K562 (cell line): ENCODE data around the gene CHST7. TPM values are rescaled to one million over a fixed set of nuclear protein-coding genes. Genes with fewer than 3 reads are reported as not detected.

Source experiments
- ATAC-seq: fragments of 200-7000 bp; cut with Tn5 transposase; 3 replicates; pipeline ENCODE4 v1.9.1; 2020; ENCODE audit warnings: moderate library complexity
- BruUV-seq: library from RNA; stranded (reverse); fragments of 400-500 nt; replicated peaks from 2 replicates; lab custom pipeline; 2021; lab: Mats Ljungman, UMichigan
- CTCF ChIA-PET: fragments of 300-600 bp; formaldehyde crosslinking; extraction: SDS; loops from one replicate; lab custom pipeline; 2021; ENCODE audit warnings: low intra/inter-chr PET ratio; lab: Yijun Ruan, JAX
- POLR2A ChIA-PET: fragments of 300-600, 350-650 bp; sonication (Branson Sonifier 250); formaldehyde crosslinking; extraction: SDS; loops from one replicate; lab custom pipeline; 2021; ENCODE audit warnings: antibody characterized with exemption, inconsistent platforms; lab: Yijun Ruan, JAX
- DNase-seq, 4 experiments: peaks; one replicate each; pipeline versions ENCODE4 v3.0.0 to v3.0.0-alpha.2; 2011 to 2018; ENCODE audit warnings: low spot score in 3 of 4, mixed read lengths in 3 of 4; ENCODE audit errors: extremely low read depth in 1 of 4
- FAIRE-seq: peaks from 2 replicates; lab custom pipeline; 2011; peaks lifted over from hg19 to GRCh38; lab: Jason Lieb, UNC
- H2AFZ ChIP-seq: 2 replicates; pipeline ENCODE4 v1.6.0; 2011; ENCODE audit warnings: low read depth, low read length, control low read depth, inconsistent platforms
- H3K27ac ChIP-seq: fragments of 200-600 bp; 3 replicates; pipeline ENCODE4 v1.8.0; 2011; ENCODE audit warnings: low read depth, mild to moderate bottlenecking, control low read depth, inconsistent platforms, low read length, moderate library complexity, mixed read lengths; ENCODE audit errors: extremely low read depth
- H3K27me3 ChIP-seq, 2 experiments: fragments of 300-600 bp in 1 of 2; 2 replicates in 1 of 2; 3 replicates in 1 of 2; pipeline versions ENCODE4 v1.6.0 to v1.8.0; 2011; ENCODE audit warnings: inconsistent platforms in 2 of 2, low read length in 2 of 2, mild to moderate bottlenecking in 1 of 2, mixed read lengths in 1 of 2, moderate library complexity in 1 of 2; ENCODE audit not compliant: control insufficient read depth in 2 of 2, insufficient read depth in 2 of 2
- H3K36me3 ChIP-seq: fragments of 300-600 bp; 3 replicates; pipeline ENCODE4 v1.8.0; 2011; ENCODE audit warnings: mild to moderate bottlenecking, low read length, inconsistent platforms; ENCODE audit not compliant: control insufficient read depth, insufficient read depth
- H3K4me1 ChIP-seq, 2 experiments: fragments of 200-600 bp in 1 of 2; replicated peaks in 1 of 2; 2 replicates in 1 of 2; 3 replicates in 1 of 2; pipeline versions ENCODE4 v1.5.1 to v1.8.0; 2011; ENCODE audit warnings: inconsistent platforms in 2 of 2, low read length in 2 of 2, mild to moderate bottlenecking in 1 of 2, mixed read lengths in 1 of 2, moderate library complexity in 1 of 2; ENCODE audit not compliant: control insufficient read depth in 2 of 2, insufficient read depth in 2 of 2
- H3K4me2 ChIP-seq: 2 replicates; pipeline ENCODE4 v1.6.1; 2011; ENCODE audit warnings: low read length, control low read depth, inconsistent platforms, mixed read lengths; ENCODE audit not compliant: insufficient read depth
- H3K4me3 ChIP-seq: fragments of 200-600 bp; sonication (generic), shearing (Covaris generic); 2 replicates; pipeline ENCODE4 v1.5.1; 2016; ENCODE audit warnings: control low read depth, inconsistent platforms
- H3K79me2 ChIP-seq: fragments of 200-600 bp; 3 replicates; pipeline ENCODE4 v1.8.0; 2011; ENCODE audit warnings: low read length, inconsistent platforms; ENCODE audit not compliant: control insufficient read depth, insufficient read depth
- H3K9ac ChIP-seq, 2 experiments: 2 replicates each; pipeline versions ENCODE4 v1.6.0 to v1.6.1; 2011; ENCODE audit warnings: low read depth in 2 of 2, low read length in 2 of 2, control low read depth in 1 of 2, inconsistent platforms in 1 of 2, mild to moderate bottlenecking in 1 of 2, mixed read lengths in 1 of 2; ENCODE audit not compliant: insufficient read depth in 1 of 2
- H3K9me1 ChIP-seq: one replicate; pipeline ENCODE4 v1.6.0; 2011; ENCODE audit warnings: inconsistent platforms, mild to moderate bottlenecking, low read length, moderate library complexity; ENCODE audit not compliant: control insufficient read depth, insufficient read depth
- H3K9me3 ChIP-seq: replicated peaks from 2 replicates; pipeline ENCODE4 v1.5.1; 2011; ENCODE audit warnings: low read depth, low read length, inconsistent platforms; ENCODE audit not compliant: control insufficient read depth, insufficient read depth
- H4K20me1 ChIP-seq: replicated peaks from 2 replicates; pipeline ENCODE4 v1.6.1; 2011; ENCODE audit warnings: low read length, inconsistent platforms, mixed read lengths; ENCODE audit not compliant: control insufficient read depth, insufficient read depth
- CREB5 ChIP-seq: fragments of 250-450 bp; sonication (Bioruptor Pico); IDR thresholded peaks from 2 replicates; pipeline ENCODE4 v1.5.0; 2020; ENCODE audit warnings: mild to moderate bottlenecking
- ELF2 ChIP-seq: fragments of 250-450 bp; sonication (Bioruptor Pico); IDR thresholded peaks from 2 replicates; pipeline ENCODE4 v1.5.0; 2021; ENCODE audit warnings: mild to moderate bottlenecking
- MTA1 ChIP-seq: fragments of 450-650 bp; IDR thresholded peaks from 2 replicates; pipeline ENCODE4 v1.6.1; 2017; ENCODE audit warnings: borderline replicate concordance
- MXI1 ChIP-seq: IDR thresholded peaks from 2 replicates; pipeline ENCODE4 v1.6.1; 2011; ENCODE audit warnings: low read depth, mild to moderate bottlenecking, improper control_type of control experiment, low read length
- RBM15 ChIP-seq: fragments of 200-400 bp; formaldehyde crosslinking; IDR thresholded peaks from 2 replicates; pipeline ENCODE4 v1.6.1; 2018; ENCODE audit warnings: mild to moderate bottlenecking, low read length, moderate library complexity; ENCODE audit not compliant: insufficient read depth
- SREBF2 ChIP-seq: sonication (generic); formaldehyde crosslinking; IDR thresholded peaks from 2 replicates; pipeline ENCODE4 v1.4.0; 2020; ENCODE audit warnings: mild to moderate bottlenecking, missing genetic modification reagents
- TEAD4 ChIP-seq, 2 experiments: sonication (generic) in 1 of 2; formaldehyde crosslinking in 1 of 2; IDR thresholded peaks; 2 replicates each; pipeline versions ENCODE4 v1.6.1 to v1.8.0; 2012 to 2022; ENCODE audit warnings: borderline replicate concordance in 1 of 2, inconsistent platforms in 1 of 2, low read length in 1 of 2, mild to moderate bottlenecking in 1 of 2, missing genetic modification reagents in 1 of 2
- THAP7 ChIP-seq: fragments of 250-450 bp; sonication (Bioruptor Pico); IDR thresholded peaks from 2 replicates; pipeline ENCODE4 v1.5.0; 2021
- ZFX ChIP-seq: sonication (generic); formaldehyde crosslinking; IDR thresholded peaks from 2 replicates; pipeline ENCODE4 v1.8.0; 2022; ENCODE audit warnings: mild to moderate bottlenecking, missing genetic modification reagents, moderate library complexity
- ZKSCAN1 ChIP-seq: fragments of 150-350 bp; IDR thresholded peaks from 2 replicates; pipeline ENCODE4 v1.6.1; 2016; ENCODE audit warnings: low read depth, low read length
- WGBS: fragments of 100-300 bp; shearing (Covaris generic); methylation state at CpG from one replicate; pipeline ENCODE4 v1.1.6; 2016; ENCODE audit warnings: low coverage, mixed read lengths; ENCODE audit not compliant: insufficient coverage; ENCODE audit errors: missing lambda C conversion rate; 5-methylcytosine and 5-hydroxymethylcytosine counted together
- in situ Hi-C: fragments of 300-500 bp; cut with MboI; formaldehyde crosslinking; loops from 4 replicates; pipeline ENCODE4 v1.15.0; 2018; ENCODE audit warnings: inconsistent platforms, mixed read lengths
- intact Hi-C: fragments of 100-400 bp; cut with micrococcal nuclease; formaldehyde crosslinking; loops from 2 replicates; pipeline ENCODE4 v1.14.2; 2022
- polyA plus RNA-seq, 8 experiments: library from polyadenylated mRNA; depleted of rRNA in 4 of 8; stranded (reverse) in 5 of 8; unstranded in 3 of 8; fragments of >200 nt; fragmentation: Nextera tagmentation in 2 of 8; fragmentation: Illumina TruSeq in 1 of 8; extraction: Ambion mirVana in 2 of 8; extraction: Trizol in 1 of 8; gene quantifications; 2 replicates each; pipeline versions ENCODE4 v1.2.1 to v1.2.3, GENCODE V29; 2011 to 2014; ENCODE audit warnings: inconsistent platforms in 1 of 8, missing spikeins in 1 of 8
- total RNA-seq, 7 experiments: library from RNA; depleted of rRNA in 6 of 7; stranded (reverse); fragments of >200 nt in 6 of 7; fragmentation: Illumina TruSeq in 2 of 7; extraction: Trizol in 2 of 7; gene quantifications; 2 replicates each; pipeline versions ENCODE4 v1.2.1 to v1.2.3, GENCODE V29; 2011 to 2021; ENCODE audit warnings: low replicate concordance in 1 of 7
- TF ChIP-seq, protein P1 (sequence below): fragments of 450-650 bp; conservative IDR thresholded peaks from 2 replicates; pipeline ENCODE4 v1.6.1; 2016; ENCODE audit warnings: missing genetic modification characterization, low read depth, mild to moderate bottlenecking, control low read depth, missing compliant biosample characterization

Gene CHST7
- total and polyA plus RNA-seq, 9 of the 15 experiments (the other 6 are each of a cell fraction or from before 2014, with no cell fraction given): 0.04 to 0.41 (median 0.09) TPM; not detected in 2

GRCh38 chrX:46579250-46579649 lies 5.7 kb downstream of the CHST7 start:
- 0% methylated on average over 1 of the region's 1 CpG for WGBS
- no peaks in the 10 kb centered on the region for H3K27me3 ChIP-seq
- POLR2A ChIA-PET: no interaction called here
- H3K9ac ChIP-seq: no peak overlapping the region
- no peaks in the 10 kb centered on the region for H3K4me1 ChIP-seq
- H4K20me1 ChIP-seq: no peaks in the 10 kb centered on the region
- TF ChIP-seq ELF2: no peak
- no peak for TF ChIP-seq MTA1
- TF ChIP-seq TEAD4 (IDR thresholded peaks at IDR 0.05; ENCODE audit: low read length): no peak
- TF ChIP-seq TEAD4 (CRISPR knock-in tag; IDR thresholded peaks at IDR 0.05; ENCODE audit: borderline replicate concordance): no peak
- no peak for TF ChIP-seq RBM15
- no peak for ATAC-seq
- intact Hi-C loops: no loop called here
- no peak overlapping the region for H3K27ac ChIP-seq
- H3K4me3 ChIP-seq: no peak overlapping the region
- H2AFZ ChIP-seq: no peak overlapping the region
- no TSS peak for BruUV-seq
- H3K9me1 ChIP-seq: no peaks in the 10 kb centered on the region
- H3K4me2 ChIP-seq: no peak overlapping the region
- CTCF ChIA-PET: no interaction called here
- H3K36me3 ChIP-seq: no peaks in the 10 kb centered on the region
- H3K79me2 ChIP-seq: no peaks in the 10 kb centered on the region
- FAIRE-seq: no peak
- no peaks in the 10 kb centered on the region for H3K9me3 ChIP-seq
- in situ Hi-C loops: no loop called here
- DNase-seq: no peak

DNA sequence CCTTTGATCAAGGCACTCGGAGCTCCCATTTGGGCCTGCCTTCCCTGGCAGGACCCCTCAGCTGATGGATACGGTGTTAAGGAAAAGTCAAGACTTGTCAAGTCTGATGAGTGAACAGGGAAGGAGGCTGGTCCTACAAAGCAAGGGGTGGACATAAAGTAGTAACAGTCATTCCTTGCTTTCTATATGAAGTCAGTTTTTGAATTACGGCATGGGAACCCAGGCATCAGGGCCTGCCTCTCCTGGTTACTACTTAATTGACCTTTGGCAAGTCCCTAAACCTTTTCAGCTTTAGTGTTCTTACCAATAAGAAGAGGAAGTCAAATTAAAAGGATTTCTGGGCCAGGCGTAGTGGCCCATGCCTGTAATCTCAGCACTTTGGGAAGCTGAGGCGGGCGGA lies 7.0 kb downstream of the CHST7 start:
- Histone ChIP-seq H3K36me3 (no peaks in the 10 kb centered on the region), H3K9me3 (no peaks in the 10 kb centered on the region), H3K4me2 (no peak overlapping the region), H3K9me1 (no peaks in the 10 kb centered on the region), H2AFZ (no peak overlapping the region), H3K27ac (no peak overlapping the region), H3K4me3 (no peak overlapping the region), H3K27me3 (no peaks in the 10 kb centered on the region), H3K9ac (no peak overlapping the region), H3K4me1 (no peaks in the 10 kb centered on the region), H3K79me2 (no peaks in the 10 kb centered on the region), H4K20me1 (no peaks in the 10 kb centered on the region)
- no peak for ATAC-seq
- no peak for FAIRE-seq
- intact Hi-C loops (no loop called here), in situ Hi-C loops (no loop called here)
- BruUV-seq: no TSS peak
- WGBS: 61% methylated on average over 5 of the region's 6 CpGs
- no peak for DNase-seq
- CTCF ChIA-PET: no interaction called here
- POLR2A ChIA-PET: no interaction called here
- TF ChIP-seq ZFX (CRISPR knock-in tag): no peak
- no peak for TF ChIP-seq THAP7 (CRISPR knock-in tag)
- no peak for TF ChIP-seq ZKSCAN1
- TF ChIP-seq SREBF2: no peak
- TF ChIP-seq, protein P1, sequence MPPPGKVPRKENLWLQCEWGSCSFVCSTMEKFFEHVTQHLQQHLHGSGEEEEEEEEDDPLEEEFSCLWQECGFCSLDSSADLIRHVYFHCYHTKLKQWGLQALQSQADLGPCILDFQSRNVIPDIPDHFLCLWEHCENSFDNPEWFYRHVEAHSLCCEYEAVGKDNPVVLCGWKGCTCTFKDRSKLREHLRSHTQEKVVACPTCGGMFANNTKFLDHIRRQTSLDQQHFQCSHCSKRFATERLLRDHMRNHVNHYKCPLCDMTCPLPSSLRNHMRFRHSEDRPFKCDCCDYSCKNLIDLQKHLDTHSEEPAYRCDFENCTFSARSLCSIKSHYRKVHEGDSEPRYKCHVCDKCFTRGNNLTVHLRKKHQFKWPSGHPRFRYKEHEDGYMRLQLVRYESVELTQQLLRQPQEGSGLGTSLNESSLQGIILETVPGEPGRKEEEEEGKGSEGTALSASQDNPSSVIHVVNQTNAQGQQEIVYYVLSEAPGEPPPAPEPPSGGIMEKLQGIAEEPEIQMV: no peak
- TF ChIP-seq MXI1: no peak
- TF ChIP-seq CREB5: no peak
